CD4-positive, alpha-beta T cell treated with Interferon alpha-2 for 1 hour (primary cell): Measurements from ENCODE around the gene ACP5.
A peak's percentile ranks its signal among the peaks of the same experiment; 100 is the strongest.
"Not testable (repeated sequence)": the region's sequence is repeated elsewhere in the genome, so short reads cannot be mapped to it uniquely, and the experiment has no call there.

Source experiments
- DNase-seq, 2 donors: peaks; one replicate each; pipeline ENCODE4 v3.0.0-alpha.2; 2020 to 2022

Gene ACP5

GRCh38 chr19:11577451-11578257 is at the start of gene ACP5:
ACP5 (minus strand) TSS chr19:11577645; CDS start chr19:11577317, 328 bp downstream.
- DNase-seq, result no peak

- no peak for DNase-seq
Observed at GRCh38 chr19:11626252-11626651, 48.8 kb upstream of the ACP5 start.

GRCh38 chr19:11624069-11624463 is 46.6 kb upstream of the ACP5 start:
- no peak for DNase-seq

GRCh38 chr19:11622401-11622800 is 45.0 kb upstream of the ACP5 start:
- not testable (repeated sequence) for DNase-seq

GRCh38 chr19:11620553-11620952 is 43.1 kb upstream of the ACP5 start:
- DNase-seq, result no peak

- no peak for DNase-seq
Observed at GRCh38 chr19:11617180-11618062, 40.0 kb upstream of the ACP5 start.

GRCh38 chr19:11612816-11613511 is 35.5 kb upstream of the ACP5 start:
- no peak for DNase-seq

- DNase-seq, result no peak
Observed at GRCh38 chr19:11611730-11612129, 34.3 kb upstream of the ACP5 start.

- no peak for DNase-seq
Observed at GRCh38 chr19:11606484-11606883, 29.0 kb upstream of the ACP5 start.

- not testable (repeated sequence) for DNase-seq
Observed at GRCh38 chr19:11599704-11600103, 22.3 kb upstream of the ACP5 start.

- no peak for DNase-seq
Observed at GRCh38 chr19:11598746-11599145, 21.3 kb upstream of the ACP5 start.

- DNase-seq, result no peak
Observed at GRCh38 chr19:11598103-11598483, 20.6 kb upstream of the ACP5 start.

- peak; percentile 98 to 99 for DNase-seq
Observed at GRCh38 chr19:11597202-11598102, 20.0 kb upstream of the ACP5 start, which contains the start of gene ZNF627. ZNF627 (plus strand) TSS chr19:11597483; CDS start chr19:11597628, 145 bp downstream.

- DNase-seq, result no peak
Observed at GRCh38 chr19:11596156-11596555, 18.7 kb upstream of the ACP5 start.

- DNase-seq, result no peak
Observed at GRCh38 chr19:11594084-11594483, 16.6 kb upstream of the ACP5 start.

GRCh38 chr19:11587975-11588631 is 10.7 kb upstream of the ACP5 start:
- DNase-seq, result no peak

- DNase-seq, result peak; percentile 78 to 83
Observed at GRCh38 chr19:11587302-11587974, 10.0 kb upstream of the ACP5 start.

- no peak for DNase-seq
Observed at GRCh38 chr19:11586331-11586730, 8.9 kb upstream of the ACP5 start.

- peak; percentile 59 to 75 for DNase-seq
Observed at GRCh38 chr19:11581740-11582139, 4.3 kb upstream of the ACP5 start.

GRCh38 chr19:11580116-11580515 is 2.7 kb upstream of the ACP5 start:
- DNase-seq, result no peak
